HG02759 (cell line): ENCODE measurements around the gene LILRB3.
"Not testable (repeated sequence)": the region's sequence is repeated elsewhere in the genome, so short reads cannot be mapped to it uniquely, and the experiment has no call there.

Source experiments
- ATAC-seq: cut with Tn5 transposase; IDR thresholded peaks from one replicate; pipeline ENCODE4 v1.9.1; 2021; ENCODE audit warnings: mild to moderate bottlenecking, moderate library complexity; ENCODE audit not compliant: unreplicated experiment

LILRB3 gene

DNA sequence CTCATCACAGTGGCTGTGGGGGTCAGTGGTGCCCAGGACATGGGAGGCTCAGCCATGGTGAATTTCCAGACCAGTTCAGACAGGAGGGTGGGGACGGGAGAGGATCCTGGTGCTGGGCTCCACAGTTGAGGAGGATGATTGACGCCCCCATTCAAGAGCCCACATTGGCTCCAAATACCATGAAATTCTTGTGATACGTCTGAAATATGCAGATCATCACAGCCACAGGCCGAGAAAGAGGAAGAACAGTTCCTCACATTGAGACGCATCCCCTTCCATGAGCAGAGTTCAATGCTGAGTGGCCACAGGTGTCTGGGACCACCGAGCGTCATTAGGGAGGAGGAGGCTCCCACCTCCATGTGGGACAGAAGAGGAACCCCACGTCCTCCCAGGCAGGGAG, 21.0 kb upstream of the LILRB3 start:
- not testable (repeated sequence) for ATAC-seq

DNA sequence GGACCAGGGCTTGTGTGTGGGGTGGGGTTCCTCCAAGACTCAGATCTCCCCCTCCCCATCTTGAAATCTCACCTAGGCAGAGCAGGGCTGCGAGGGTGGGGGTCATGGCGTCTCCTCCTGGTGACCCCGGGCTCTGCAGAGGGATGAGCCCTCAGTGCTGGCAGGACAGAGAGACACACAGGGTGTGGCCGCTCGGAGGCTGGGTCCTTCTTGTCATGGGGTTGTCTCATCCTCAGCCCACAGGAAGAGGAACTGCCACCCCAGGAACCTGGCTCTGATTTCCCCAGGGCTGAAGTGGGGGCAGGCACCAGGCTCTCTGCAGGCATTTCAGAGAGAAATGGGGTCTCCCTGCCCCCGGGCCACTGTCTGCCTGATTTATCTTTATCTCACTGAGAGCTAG, 19.8 kb upstream of the LILRB3 start, which contains the start of gene LILRA6:
TSS of gene LILRA6 (minus strand) at position 145 of the 400 bp plus-strand sequence.
- not testable (repeated sequence) for ATAC-seq

DNA sequence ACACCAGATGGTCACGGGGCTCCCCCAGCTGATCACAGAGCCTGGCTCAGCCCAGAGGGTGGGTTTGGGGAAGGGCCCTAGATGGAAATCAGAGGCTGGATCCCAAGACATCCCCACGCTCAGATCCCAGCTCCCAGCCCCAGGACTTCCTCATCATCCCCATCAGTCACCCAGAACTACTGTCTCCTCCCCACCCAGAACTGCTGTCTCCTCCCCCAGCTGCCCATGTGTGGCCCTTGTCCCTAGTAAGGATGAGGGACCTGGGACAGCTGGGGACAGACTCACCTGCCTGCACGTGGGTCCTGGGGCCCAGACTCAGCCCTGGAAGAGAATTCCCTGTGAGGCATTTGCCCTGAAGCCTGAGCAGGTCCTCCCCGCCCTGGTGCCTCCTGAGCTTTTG, 19.4 kb upstream of the LILRB3 start:
- ATAC-seq, result not testable (repeated sequence)

DNA sequence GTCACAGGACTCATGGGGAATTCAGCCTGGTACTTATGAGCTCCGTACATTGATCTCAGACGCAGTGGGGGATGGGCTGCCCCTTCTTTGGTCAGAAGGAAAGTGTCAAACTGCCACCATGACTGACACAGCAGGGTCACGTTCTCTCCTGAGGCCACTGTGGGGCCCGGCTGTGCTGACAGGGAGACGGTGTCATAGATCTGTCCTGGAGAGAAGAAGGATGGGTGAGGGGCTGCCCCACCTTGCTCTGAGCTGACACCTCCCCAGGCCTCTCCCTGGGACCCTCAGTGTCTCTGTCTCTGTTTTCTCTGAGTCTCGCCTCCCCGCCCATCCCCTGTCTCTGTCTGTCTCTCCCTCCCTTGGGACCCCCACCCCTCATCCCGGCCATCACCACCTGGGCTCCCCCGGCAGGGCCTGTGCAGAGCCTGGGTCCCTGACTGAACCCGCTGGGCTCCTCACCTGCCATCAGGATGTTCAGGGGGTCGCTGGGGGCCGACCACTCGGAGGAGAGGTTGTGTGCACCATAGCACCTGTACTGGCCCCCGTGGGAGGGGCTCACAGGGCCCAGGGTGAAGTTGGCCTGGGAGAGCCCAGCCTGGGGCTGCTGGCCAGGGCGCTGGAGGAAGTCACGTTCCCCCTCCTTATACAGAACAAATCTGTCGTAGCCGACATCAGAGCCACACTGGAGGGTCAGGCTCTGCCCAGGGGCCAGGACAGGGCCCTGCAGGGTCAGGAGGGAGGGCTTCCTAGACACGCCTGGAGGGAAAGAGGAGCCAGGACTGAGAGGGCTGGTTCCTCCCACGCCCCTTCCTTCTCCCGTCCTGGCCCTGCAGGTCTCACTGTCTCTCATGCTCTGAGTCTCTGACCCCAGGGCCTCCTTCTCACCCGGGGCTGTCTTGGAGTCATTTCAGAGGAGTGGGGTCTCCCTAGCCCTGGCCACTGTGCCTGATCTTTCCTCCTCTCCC, 17.8 kb upstream of the LILRB3 start:
- not testable (repeated sequence) for ATAC-seq

DNA sequence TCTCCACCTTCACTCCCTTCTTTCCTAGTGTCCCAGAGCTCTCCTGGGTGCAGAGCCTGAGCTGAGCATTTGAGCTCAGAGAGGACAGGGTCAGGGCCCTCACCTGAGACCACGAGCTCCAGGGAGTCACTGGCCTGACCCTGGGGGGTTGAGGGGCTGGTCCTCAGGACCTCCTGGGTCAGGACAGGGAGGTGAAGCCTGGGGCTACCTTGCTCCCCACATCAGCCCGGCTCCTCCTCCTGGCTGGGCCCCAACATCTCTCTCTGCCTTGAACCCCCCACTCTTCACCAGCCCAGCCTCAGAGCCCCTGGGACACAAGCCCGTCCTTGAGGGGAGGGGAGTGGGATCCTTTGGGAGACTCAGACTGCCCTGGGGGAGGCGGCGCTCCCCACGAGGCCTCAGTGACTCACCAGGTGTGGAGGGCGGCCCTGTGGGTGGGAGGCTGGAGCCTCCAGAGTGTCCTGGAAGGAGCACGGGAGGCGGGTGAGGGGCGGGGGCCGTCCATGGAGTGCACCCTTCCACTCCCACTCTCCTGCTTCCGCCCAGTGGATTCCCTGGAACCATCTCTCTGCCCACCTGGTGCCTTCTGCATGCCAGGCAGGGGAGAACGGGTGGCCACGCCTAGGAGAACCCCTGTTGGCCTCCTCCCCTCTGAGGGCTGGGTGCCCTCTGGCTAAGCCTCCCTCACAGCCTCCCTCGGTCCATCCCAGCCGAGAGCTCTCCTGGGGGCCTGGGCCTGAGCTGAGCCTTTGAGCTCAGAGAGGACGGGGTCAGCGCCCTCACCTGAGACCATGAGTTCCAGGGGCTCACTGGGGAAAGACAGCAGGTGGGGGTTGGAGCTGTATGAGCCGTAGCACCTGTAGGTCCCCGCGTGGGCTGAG, 16.9 kb upstream of the LILRB3 start:
- ATAC-seq, result not testable (repeated sequence)

DNA sequence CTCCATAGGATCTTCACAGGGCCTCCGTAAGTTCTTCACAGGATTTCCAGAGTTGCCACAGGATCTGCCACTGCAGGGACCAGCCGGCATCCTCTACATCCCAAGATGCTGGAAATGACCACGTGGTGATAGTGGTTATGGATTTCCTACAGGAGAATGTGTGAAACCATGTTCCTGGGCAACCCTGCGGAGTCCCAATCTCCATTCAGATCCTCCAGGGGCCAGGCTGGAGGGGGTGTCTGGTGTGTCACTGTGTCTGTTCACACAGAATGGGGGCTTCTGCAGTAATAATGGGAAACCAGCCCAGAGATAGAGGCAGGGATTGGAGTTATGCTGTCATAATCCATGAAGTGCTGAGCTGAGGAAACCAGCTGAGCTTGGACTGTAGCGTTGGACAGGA, 11.1 kb upstream of the LILRB3 start:
- no peak for ATAC-seq

DNA sequence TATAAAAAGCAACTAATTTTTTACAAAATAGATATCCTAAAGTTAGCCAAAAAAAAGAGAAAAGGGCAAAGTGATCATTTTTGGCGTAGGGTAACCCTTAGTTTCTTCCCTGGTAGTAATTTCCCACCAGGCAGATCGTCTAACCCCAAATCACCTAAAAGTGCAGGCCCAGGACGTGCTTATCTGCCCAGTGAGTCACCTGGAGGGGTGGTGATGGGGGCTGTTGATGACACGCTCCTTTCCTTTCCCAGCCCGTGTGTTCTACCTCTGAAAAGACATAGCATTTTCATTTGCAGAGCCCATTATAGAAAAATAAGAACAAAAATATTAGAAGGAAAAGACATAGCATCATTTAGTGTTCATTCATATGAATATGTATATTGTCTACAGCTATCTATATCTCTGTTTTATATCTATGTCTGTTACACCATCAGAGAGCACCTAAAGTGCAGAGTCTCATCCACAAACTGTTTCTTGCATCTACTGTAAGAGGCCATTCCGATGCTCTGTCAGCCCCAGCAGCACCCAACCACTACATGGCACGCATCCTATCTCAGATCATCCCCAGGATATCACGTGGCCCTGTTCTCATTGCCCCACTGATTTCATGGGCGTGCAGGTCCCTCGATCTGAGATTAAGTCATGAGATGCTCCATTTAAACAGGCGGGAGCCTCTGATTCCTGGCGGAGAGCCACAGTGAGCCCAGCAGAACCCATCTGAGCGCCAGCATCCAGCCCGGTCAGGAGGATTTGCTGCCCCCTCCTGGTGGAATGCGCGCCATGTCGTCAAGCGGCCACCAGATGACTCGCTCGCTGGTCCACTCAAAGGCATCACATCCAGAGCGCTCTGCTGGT, 8.5 kb upstream of the LILRB3 start:
- ATAC-seq, result peak; percentile 67

DNA sequence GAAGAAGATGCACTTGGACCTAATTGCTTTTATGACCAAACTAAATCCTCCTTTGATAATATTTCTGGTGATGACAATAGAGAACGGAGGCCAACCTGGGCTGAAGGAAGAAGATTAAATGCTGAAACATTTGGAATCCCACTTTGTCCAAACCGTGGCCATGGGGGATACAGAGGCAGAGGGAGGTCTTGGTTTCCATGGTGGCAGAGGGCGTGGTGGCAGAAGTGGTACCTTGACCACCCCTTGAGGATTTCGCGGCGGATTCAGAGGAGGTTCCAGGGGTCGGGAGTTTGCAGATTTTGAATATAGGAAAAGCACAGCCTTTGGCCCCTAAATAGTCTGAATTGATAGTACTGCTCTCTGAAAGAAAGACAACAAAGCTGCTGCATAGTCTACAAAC, 7.2 kb upstream of the LILRB3 start:
- no peak for ATAC-seq

DNA sequence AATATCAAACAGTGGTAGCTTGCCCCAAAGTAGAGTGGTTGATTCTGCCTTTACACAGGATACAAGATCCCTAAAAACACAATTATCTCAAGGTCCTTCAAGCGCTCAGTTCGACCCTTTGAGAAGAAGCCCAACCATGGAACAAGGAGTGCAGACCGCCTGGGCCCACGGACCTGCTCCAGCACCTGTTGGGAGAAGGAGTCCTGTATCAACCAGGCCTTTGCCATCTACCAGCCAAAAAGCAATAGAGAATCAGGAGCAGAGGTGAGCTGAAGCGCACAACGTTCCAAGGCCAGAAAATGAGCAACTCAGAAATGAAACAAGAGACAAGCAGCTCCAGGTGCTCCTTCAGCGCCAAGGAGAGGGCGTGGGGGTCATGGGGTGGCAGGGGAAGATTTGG, 6.3 kb upstream of the LILRB3 start:
- ATAC-seq, result no peak

DNA sequence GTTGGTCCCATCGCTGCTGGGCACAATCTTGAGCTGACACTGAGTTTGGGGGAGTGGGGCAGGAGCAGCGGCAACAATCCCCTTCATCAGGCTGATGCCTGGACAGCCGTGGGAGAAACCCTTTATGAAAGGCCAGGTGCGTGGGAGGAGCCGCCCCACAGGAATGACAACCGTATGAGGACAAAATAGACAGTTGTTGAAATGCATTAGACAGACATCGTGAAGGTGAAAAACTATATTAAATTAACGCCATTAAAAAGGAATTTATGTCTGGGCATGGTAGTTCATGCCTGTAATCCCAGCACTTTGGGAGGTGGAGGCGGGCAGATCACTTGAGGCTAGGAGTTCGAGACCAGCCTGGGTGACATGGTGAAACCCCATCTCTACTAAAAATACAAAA, 1.8 kb upstream of the LILRB3 start:
- not testable (repeated sequence) for ATAC-seq

DNA sequence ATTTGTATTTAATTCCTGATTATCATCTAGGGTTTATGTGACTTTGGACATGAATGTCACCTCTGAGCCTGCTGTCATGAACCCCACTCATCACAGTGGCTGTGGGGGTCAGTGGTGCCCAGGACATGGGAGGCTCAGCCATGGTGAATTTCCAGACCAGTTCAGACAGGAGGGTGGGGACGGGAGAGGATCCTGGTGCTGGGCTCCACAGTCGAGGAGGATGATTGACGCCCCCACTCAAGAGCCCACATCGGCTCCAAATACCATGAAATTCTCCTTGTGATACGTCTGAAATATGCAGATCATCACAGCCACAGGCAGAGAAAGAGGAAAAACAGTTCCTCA, 1.1 kb upstream of the LILRB3 start:
- ATAC-seq, result not testable (repeated sequence)

DNA sequence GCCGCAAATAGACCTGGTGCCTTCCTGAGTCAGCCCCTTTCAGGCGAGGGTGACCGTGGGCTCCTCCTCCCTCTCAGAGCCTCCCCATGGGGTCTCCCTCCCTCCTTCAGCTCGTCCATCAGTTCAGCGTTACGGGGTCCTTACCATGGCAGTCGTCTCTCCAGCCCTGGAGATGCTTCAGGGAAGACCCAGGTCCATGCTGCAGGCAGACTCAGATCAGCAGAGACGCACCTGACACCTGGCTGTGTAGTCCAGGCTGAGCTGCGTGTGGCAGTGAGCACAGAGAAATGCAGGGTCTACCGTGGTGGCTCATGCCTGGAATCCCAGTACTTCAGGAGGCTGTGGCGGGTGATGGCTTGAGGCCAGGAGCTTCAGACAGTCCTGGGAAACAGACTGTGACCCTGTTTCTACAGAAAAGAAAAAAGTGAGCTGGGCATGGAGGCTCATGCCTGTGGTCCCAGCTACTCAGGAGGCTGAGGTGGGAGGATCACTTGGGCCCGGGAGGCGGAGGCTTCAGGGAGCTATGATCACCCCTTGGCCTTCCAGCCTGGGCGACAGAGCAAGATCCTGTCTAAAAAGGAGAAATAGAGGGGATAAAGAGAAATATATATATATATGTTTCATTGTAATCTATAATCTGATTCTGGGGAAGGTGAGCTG, 600 bp upstream of the LILRB3 start:
- not testable (repeated sequence) for ATAC-seq

DNA sequence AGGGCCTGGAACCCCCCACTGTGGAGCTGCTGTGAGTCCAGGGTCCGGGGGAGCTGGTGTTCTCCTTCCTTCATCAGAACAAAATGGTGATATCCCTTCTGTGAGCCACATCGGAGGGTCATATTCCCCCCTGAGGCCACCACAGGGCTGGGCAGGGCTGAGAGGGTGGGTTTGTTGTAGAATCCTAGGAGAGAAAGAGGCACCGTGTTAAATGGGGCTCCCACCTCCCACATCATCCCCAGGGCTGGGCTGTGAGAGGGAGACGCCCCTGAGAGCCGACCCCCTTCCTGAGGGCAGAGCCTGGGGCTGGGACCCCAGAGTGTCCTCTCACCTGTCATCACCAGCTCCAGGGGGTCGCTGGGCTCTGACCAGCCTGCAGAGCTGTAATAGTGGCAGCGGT, 860 bp downstream of the LILRB3 start:
- not testable (repeated sequence) for ATAC-seq

DNA sequence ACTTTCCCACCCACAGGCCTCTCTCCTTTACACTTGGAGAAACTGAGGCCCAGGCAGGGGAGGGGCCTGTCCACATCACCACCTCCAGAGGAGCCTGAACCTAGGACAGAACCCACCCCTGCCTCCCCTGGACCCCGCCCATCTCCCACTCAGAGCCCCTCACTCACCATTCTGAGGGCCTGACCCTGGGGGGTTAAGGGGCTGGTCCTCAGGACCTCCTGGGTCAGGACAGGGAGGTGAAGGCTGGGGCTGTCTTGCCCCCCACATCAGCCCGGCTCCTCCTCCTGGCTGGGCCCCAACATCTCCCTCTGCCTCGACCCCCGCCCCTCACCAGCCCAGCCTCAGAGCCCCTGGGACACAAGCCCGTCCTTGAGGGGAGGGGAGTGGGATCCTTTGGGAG, 3.1 kb downstream of the LILRB3 start:
- ATAC-seq, result not testable (repeated sequence)

DNA sequence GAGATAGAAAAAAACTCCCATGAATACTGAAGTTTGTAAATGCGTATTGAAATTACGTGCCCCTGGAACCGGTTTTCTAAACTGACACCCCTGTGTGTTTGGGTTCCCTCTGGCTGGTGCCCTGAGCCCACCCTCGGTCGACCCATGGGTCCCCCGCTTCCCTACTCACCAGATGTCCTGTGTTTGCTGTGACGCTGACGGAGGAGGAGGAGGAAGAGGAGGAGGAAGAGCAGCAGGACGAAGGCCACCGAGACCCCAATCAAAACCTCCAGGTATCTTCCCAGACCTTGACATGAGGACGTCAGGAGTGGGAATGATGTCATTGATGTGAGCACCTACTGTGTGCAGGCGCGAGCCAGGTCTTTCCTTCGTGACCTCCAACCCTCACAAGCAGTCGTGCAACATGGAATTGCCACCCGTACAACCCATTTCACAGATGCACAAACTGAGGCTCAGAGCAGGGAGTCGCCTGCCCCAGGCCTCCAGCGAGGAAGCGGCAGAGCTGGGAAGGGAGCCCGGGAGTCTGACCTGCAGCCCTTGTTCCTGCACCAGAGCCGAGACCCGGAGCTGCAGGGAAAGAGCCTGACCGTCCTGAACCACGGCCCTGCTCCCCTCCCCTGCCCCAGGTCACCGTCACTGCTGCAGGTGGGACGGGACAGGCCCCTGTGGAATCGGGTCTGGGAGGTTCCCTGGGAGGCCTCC, 3.7 kb downstream of the LILRB3 start:
- no peak for ATAC-seq

DNA sequence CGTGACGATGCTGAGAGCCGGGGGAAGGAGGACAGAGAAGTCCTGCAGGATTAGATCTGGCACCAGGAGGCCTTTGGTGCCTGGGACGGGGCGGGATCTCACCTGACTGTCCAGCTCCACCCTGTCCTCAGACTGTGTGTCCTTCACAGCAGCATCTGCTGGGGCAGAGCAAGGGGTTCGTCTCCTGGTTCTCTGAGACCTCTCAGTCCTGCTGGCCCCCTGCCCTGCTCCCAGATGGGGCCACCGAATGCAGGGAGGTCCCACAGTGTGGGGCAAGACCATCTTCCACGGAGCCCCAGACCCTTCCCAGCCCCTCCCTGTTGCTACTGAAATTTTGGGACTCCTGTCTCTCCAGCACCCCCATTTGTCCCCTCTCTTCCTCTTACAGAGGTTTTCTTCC, 4.5 kb downstream of the LILRB3 start:
- no peak for ATAC-seq

DNA sequence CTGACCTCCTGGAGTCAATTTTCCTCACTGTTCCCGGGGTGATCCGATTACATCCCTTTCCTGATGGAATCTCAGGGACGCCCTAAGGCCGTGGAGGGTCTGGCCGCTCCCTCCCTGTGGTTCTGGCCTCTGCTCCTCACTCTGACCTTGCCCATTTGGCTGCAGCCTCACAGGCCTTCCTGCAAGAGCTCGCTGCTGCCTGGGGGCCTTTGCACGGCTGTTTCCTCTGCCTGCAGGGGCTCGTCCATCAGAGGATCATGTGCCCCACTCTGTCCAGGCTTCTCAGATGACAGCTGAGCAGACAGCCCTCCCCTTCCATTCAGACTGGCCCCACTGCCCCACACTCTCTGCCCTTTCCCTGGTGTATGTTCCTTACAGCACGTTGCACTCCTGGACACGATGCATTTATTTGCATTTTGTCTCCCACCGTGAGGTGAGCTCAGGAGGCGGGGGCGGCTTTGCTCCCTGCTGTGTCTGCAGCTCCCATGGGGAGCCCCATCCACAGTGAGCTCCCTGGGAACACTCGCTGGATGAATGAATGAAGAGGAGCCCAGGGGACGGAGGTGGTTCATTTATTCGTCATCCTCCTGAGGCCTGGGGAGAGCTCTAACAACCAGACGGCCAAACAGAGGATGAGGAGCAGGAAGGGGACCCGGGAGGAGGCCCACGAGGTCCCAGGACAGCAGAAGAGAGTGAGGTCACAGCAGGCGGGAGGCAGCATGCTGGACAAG, 5.1 kb downstream of the LILRB3 start:
- not testable (repeated sequence) for ATAC-seq

DNA sequence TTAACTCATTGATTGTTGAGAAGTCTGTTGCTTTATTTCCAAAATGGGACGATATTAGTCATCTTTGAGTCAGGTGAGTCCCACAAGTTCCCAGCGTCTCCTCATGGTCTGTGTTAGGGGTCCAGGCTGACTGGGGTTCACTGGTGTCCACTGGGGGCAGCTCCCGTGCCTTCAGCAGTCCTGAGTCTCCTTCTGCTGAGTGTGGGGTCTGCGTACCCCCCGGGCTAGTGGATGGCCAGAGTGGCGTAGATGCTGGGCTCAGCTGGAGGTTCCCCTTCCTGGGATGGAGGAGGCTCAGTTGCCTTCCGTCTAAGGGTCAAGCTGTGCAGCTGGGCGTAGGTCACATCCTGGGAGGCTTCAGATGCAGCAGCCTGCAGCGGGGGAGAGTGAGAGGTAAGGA, 5.9 kb downstream of the LILRB3 start:
- ATAC-seq, result no peak

DNA sequence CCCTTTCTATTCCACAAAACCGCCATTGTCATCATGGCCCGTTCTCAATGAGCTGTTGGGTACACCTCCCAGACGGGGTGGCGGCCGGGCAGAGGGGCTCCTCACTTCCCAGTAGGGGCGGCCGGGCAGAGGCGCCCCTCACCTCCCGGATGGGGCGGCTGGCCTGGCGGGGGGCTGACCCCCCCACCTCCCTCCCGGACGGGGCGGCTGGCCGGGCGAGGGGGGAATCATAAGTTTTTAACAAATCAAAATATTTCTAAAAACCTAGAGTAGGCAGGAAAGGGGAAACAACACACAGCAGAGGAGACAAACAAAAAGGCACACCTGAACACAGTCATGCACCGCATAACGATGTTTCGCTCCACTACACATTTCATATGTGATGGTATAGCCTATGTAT, 8.1 kb downstream of the LILRB3 start:
- not testable (repeated sequence) for ATAC-seq
